ENCODE data around the gene SH3GL1.

Gene SH3GL1

DNA sequence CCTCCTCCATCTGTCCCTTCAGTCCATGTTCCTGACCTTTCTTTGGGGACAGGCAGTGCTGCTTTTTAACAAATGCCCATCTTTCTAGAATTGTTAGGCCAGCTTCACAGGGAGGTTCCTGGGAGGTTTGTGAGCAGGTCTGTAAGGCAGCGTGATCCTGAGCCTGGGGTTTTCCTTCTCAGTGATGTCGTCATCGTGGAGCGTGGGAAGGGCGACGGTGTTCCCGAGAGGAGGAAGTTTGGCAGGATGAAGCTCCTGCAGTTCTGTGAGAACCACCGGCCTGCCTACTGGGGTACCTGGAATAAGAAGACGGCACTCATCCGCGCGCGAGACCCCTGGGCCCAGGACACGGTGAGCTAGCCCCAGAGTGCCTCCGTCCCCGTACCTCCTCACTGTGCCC, 28.9 kb upstream of the SH3GL1 start:
- H3K36me3 ChIP-seq = peaks cover 85% of the 10 kb centered on the region

DNA sequence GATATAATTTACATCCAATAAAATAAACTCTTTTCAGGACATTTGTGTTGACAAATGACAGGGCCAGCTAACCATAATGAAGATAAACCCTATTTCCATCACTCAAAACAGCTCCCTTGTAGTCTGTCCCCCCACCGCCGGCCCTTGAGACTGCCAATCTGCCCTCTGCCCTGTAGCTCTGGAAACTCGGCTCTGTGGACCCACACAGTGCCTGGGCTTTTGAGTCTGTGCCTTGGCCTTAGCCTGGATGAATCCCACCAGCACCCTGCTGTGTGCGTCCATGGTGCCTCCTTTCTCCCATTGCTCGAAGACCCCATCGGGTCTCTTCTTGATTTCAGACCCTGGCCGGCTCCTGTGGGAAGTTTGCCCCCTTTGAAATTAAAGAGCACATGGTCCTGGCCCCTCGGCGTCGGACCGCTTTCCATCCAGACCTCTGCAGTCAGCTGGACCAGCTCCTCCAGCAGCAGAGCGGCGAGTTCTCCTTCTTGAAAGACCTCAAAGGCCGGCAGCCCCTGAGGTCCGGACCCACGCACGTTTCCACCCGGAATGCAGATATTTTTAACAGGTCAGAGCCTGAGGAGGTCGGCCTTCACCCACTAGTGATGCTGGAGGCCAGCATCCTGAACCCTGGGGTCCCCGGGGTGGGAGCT, 28.1 kb upstream of the SH3GL1 start:
- no peaks in the 10 kb centered on the region for H3K27me3 ChIP-seq (ENCODE audit: insufficient read depth, low read depth, severe bottlenecking)
- peaks cover 85% of the 10 kb centered on the region for H3K36me3 ChIP-seq
- no peak for TF ChIP-seq CTCF (IDR thresholded peaks at IDR 0.05; ENCODE audit: low read depth, low read length)

More for the DNA sequence above, 28.9 kb upstream of the SH3GL1 start:
- no peak overlapping the region for H3K27ac ChIP-seq
- H3K9me3 ChIP-seq (ENCODE audit: severe bottlenecking) = no peaks in the 10 kb centered on the region
- H3K4me3 ChIP-seq (ENCODE audit: low read depth, low read length) = no peak overlapping the region
- no peak for TF ChIP-seq CTCF (IDR thresholded peaks at IDR 0.05; ENCODE audit: low read depth, low read length)
- H3K27me3 ChIP-seq (ENCODE audit: insufficient read depth, low read depth, severe bottlenecking) = no peaks in the 10 kb centered on the region
- DNase-seq = no peak

GRCh38 chr19:4425537-4425936, 25.2 kb upstream of the SH3GL1 start:
- no peaks in the 10 kb centered on the region for H3K9me3 ChIP-seq (ENCODE audit: severe bottlenecking)
- peaks cover 85% of the 10 kb centered on the region for H3K36me3 ChIP-seq
- TF ChIP-seq CTCF (IDR thresholded peaks at IDR 0.05; ENCODE audit: low read depth, low read length) = no peak
- no peak overlapping the region for H3K27ac ChIP-seq
- DNase-seq = no peak
- no peaks in the 10 kb centered on the region for H3K27me3 ChIP-seq (ENCODE audit: insufficient read depth, low read depth, severe bottlenecking)
- no peak overlapping the region for H3K4me3 ChIP-seq (ENCODE audit: low read depth, low read length)

More for the DNA sequence above, 28.1 kb upstream of the SH3GL1 start:
- Histone ChIP-seq H3K27ac (no peak overlapping the region), H3K9me3 (ENCODE audit: severe bottlenecking) (no peaks in the 10 kb centered on the region), H3K4me3 (ENCODE audit: low read depth, low read length) (no peak overlapping the region)
- no peak for DNase-seq

- Histone ChIP-seq H3K9me3 (ENCODE audit: severe bottlenecking) (no peaks in the 10 kb centered on the region), H3K4me3 (ENCODE audit: low read depth, low read length) (no peak overlapping the region), H3K27ac (no peak overlapping the region)
These were observed 23.2 kb upstream of the SH3GL1 start for GRCh38 chr19:4423416-4424126.

GRCh38 chr19:4416268-4416667, 15.9 kb upstream of the SH3GL1 start:
- H3K9me3 ChIP-seq (ENCODE audit: severe bottlenecking) = no peaks in the 10 kb centered on the region
- H3K27me3 ChIP-seq (ENCODE audit: insufficient read depth, low read depth, severe bottlenecking) = no peaks in the 10 kb centered on the region
- no peak for DNase-seq
- H3K36me3 ChIP-seq = peaks cover 77% of the 10 kb centered on the region
- no peak for TF ChIP-seq CTCF (IDR thresholded peaks at IDR 0.05; ENCODE audit: low read depth, low read length)
- no peak overlapping the region for H3K4me3 ChIP-seq (ENCODE audit: low read depth, low read length)
- no peak overlapping the region for H3K27ac ChIP-seq

More at GRCh38 chr19:4423416-4424126, 23.2 kb upstream of the SH3GL1 start:
- TF ChIP-seq CTCF (IDR thresholded peaks at IDR 0.05; ENCODE audit: low read depth, low read length) = no peak
- no peak for DNase-seq
- Histone ChIP-seq H3K27me3 (ENCODE audit: insufficient read depth, low read depth, severe bottlenecking) (no peaks in the 10 kb centered on the region), H3K36me3 (peaks cover 83% of the 10 kb centered on the region)
